HPDE6-E6E7 (cell line): Measurements from ENCODE around the gene TECTB.

Experiments used
- DNase-seq: peaks from one replicate; pipeline ENCODE4 v3.0.0; 2011; ENCODE audit warnings: missing footprints; ENCODE audit errors: extremely low spot score

The TECTB gene

DNA sequence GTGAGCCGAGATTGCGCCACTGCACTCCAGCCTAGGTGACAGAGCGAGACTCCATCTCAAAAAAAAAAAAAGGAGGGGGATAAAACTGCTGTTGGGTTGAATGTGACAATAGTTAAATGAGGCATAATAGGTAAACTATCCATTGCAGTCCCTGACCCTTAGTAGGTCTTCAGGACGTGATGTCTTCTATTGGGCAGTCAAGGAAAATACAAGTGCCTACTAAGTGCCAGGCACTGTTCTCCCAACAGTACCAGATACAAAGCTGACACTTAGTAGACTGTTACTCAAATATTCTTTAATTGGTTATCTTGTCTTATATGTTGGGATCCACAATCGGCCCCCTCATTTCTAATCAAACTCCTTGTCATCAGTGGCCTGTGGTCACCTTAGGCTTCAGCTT, 63.6 kb downstream of the TECTB start:
- no peak for DNase-seq

DNA sequence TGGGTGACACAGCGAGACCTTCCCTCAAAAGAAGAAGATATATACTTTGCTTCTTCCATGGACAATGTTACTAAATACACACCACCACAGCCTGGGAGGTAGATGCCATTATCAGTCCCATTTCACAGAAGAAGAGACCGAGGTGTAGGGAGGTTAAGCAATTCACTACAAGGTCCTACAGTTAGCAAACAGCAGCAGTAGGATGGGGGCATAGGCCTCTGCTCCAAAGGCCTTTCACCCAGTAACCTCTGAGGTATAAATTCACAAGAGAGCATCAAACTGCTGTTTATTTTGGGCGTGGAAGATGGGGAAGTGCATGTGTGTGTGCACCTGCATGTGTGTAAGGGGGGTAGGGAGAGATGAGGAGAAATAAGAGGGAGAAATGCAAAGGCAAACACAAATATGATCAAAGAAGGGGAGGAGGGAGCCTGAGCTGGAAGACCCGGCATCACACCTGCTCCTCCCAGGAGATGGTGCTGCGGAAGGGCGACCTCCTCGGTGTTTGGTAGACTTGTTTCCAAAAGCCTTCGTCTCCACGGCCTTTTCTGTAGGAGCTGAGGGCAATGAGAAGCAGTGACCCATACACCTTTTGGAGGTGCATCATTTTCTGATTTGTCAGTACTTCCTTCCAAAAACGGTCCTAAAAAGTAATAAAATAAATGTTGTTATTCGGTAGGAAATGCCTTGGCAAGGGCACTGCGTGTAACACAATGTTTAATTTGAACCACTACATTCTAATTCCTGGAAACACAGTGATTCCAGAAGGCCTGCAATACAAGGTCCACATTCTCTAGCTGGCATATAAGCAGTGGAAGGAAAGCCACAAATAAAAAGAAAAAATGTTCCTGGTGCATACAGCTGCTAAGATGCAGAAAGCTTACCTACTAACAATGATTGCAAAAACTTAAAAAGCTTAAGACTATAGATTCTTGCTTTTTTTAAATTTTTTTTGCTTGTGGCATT, 64.8 kb downstream of the TECTB start:
- no peak for DNase-seq

GRCh38 chr10:112348759-112349158, 65.6 kb downstream of the TECTB start:
- no peak for DNase-seq

- DNase-seq = no peak
Observed at GRCh38 chr10:112349521-112350085, 66.4 kb downstream of the TECTB start.

GRCh38 chr10:112351146-112351545, 67.9 kb downstream of the TECTB start:
- no peak for DNase-seq

GRCh38 chr10:112352044-112352443, 68.8 kb downstream of the TECTB start:
- DNase-seq = no peak

DNA sequence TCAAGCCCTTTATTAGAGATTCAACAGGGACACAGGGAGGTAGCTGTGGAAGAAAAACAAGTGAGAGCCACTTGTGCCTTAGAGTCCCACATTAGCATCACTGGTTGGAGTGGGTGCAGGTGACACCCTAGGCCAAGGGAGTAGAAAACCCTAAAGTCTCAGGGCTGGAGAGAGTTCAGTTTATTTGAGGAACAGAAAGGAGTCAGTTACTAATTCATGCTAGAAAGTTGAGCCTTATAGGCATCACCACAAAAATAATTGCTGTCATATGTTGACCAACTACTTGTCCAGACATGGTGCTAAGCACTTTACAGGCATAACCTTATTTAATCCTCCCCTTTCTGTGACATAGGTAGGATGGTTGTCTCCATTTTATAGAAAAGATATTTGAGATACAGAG, 69.8 kb downstream of the TECTB start:
- no peak for DNase-seq
